ENCODE results near the gene CYTH1.

- TF ChIP-seq CTCF (tag by site-specific recombination; IDR thresholded peaks at IDR 0.05) (no peak), OSR2 (tag by site-specific recombination; IDR thresholded peaks at IDR 0.05) (no peak), ZBTB7A (tag by site-specific recombination; IDR thresholded peaks at IDR 0.05; ENCODE audit: low read depth) (no peak), ZNF138 (tag by site-specific recombination; IDR thresholded peaks at IDR 0.05; ENCODE audit: borderline replicate concordance) (no peak), MYNN (tag by site-specific recombination; IDR thresholded peaks at IDR 0.05; ENCODE audit: borderline replicate concordance) (no peak), ZNF274 (IDR thresholded peaks at IDR 0.05; ENCODE audit: low read length) (no peak), ZNF274 (tag by site-specific recombination; IDR thresholded peaks at IDR 0.05; ENCODE audit: borderline replicate concordance) (no peak), SETDB1 (IDR thresholded peaks at IDR 0.05; ENCODE audit: insufficient read length, low read length) (no peak), ZNF302 (tag by site-specific recombination; IDR thresholded peaks at IDR 0.05; ENCODE audit: low read depth) (no peak), SCRT1 (tag by site-specific recombination; IDR thresholded peaks at IDR 0.05; ENCODE audit: borderline replicate concordance) (no peak), PBX3 (CRISPR knock-in tag; IDR thresholded peaks at IDR 0.05) (no peak), ZNF112 (tag by site-specific recombination; IDR thresholded peaks at IDR 0.05) (no peak), ZNF184 (tag by site-specific recombination; IDR thresholded peaks at IDR 0.05) (no peak)
- TF ChIP-seq, protein P1, sequence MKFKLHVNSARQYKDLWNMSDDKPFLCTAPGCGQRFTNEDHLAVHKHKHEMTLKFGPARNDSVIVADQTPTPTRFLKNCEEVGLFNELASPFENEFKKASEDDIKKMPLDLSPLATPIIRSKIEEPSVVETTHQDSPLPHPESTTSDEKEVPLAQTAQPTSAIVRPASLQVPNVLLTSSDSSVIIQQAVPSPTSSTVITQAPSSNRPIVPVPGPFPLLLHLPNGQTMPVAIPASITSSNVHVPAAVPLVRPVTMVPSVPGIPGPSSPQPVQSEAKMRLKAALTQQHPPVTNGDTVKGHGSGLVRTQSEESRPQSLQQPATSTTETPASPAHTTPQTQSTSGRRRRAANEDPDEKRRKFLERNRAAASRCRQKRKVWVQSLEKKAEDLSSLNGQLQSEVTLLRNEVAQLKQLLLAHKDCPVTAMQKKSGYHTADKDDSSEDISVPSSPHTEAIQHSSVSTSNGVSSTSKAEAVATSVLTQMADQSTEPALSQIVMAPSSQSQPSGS (tag by site-specific recombination; IDR thresholded peaks at IDR 0.05; ENCODE audit: low read depth), result no peak
These were observed 71.5 kb downstream of the CYTH1 start for GRCh38 chr17:78710607-78711006.

All from HEK293 (cell line).